ENCODE measurements around the gene MYO1A. TPM values are rescaled to one million over a fixed set of nuclear protein-coding genes. Genes with fewer than 3 reads are reported as not detected.

Gene MYO1A
- total RNA-seq, 1 donor from 2014 or later: 0.36 TPM

- no peak overlapping the region for H3K4me3 Mint-ChIP-seq (ENCODE audit: unreplicated experiment)
- no peak for TF ChIP-seq CTCF (IDR thresholded peaks at IDR 0.05; ENCODE audit: unreplicated experiment)
- no peaks in the 10 kb centered on the region for H3K36me3 Mint-ChIP-seq (ENCODE audit: low read depth, unreplicated experiment)
- peaks cover 4% of the 10 kb centered on the region for H3K27me3 Mint-ChIP-seq (ENCODE audit: unreplicated experiment)
- no peaks in the 10 kb centered on the region for H3K9me3 Mint-ChIP-seq (ENCODE audit: unreplicated experiment)
- H3K4me1 Mint-ChIP-seq (ENCODE audit: unreplicated experiment): peaks cover 31% of the 10 kb centered on the region
- H3K27ac Mint-ChIP-seq (ENCODE audit: unreplicated experiment): no peak overlapping the region
- DNase-seq (ENCODE audit: low spot score): no peak
Measured at GRCh38 chr12:57040211-57040610, 9.7 kb downstream of the MYO1A start.

GRCh38 chr12:57039016-57039798, 10.7 kb downstream of the MYO1A start:
- Mint-ChIP-seq H3K4me1 (ENCODE audit: unreplicated experiment) (peaks cover 34% of the 10 kb centered on the region), H3K4me3 (ENCODE audit: unreplicated experiment) (no peak overlapping the region), H3K36me3 (ENCODE audit: low read depth, unreplicated experiment) (no peaks in the 10 kb centered on the region), H3K27ac (ENCODE audit: unreplicated experiment) (peak overlapping the region; percentile 12), H3K27me3 (ENCODE audit: unreplicated experiment) (peaks cover 4% of the 10 kb centered on the region), H3K9me3 (ENCODE audit: unreplicated experiment) (no peaks in the 10 kb centered on the region)
- TF ChIP-seq CTCF (IDR thresholded peaks at IDR 0.05; ENCODE audit: unreplicated experiment): no peak
- no peak for DNase-seq (ENCODE audit: low spot score)

GRCh38 chr12:57037264-57037663, 12.7 kb downstream of the MYO1A start:
- no peak for DNase-seq (ENCODE audit: low spot score)
- H3K27ac Mint-ChIP-seq (ENCODE audit: unreplicated experiment): no peak overlapping the region
- peaks cover 4% of the 10 kb centered on the region for H3K27me3 Mint-ChIP-seq (ENCODE audit: unreplicated experiment)

GRCh38 chr12:57033431-57033830, 16.5 kb downstream of the MYO1A start:
- no peaks in the 10 kb centered on the region for H3K36me3 Mint-ChIP-seq (ENCODE audit: low read depth, unreplicated experiment)
- H3K27me3 Mint-ChIP-seq (ENCODE audit: unreplicated experiment): peaks cover 7% of the 10 kb centered on the region

More at GRCh38 chr12:57037264-57037663, 12.7 kb downstream of the MYO1A start:
- TF ChIP-seq CTCF (IDR thresholded peaks at IDR 0.05; ENCODE audit: unreplicated experiment): no peak
- no peaks in the 10 kb centered on the region for H3K9me3 Mint-ChIP-seq (ENCODE audit: unreplicated experiment)
- H3K4me1 Mint-ChIP-seq (ENCODE audit: unreplicated experiment): peaks cover 34% of the 10 kb centered on the region
- no peaks in the 10 kb centered on the region for H3K36me3 Mint-ChIP-seq (ENCODE audit: low read depth, unreplicated experiment)
- no peak overlapping the region for H3K4me3 Mint-ChIP-seq (ENCODE audit: unreplicated experiment)

More at GRCh38 chr12:57033431-57033830, 16.5 kb downstream of the MYO1A start:
- DNase-seq (ENCODE audit: low spot score): no peak
- no peak overlapping the region for H3K4me3 Mint-ChIP-seq (ENCODE audit: unreplicated experiment)
- no peaks in the 10 kb centered on the region for H3K9me3 Mint-ChIP-seq (ENCODE audit: unreplicated experiment)
- no peak for TF ChIP-seq CTCF (IDR thresholded peaks at IDR 0.05; ENCODE audit: unreplicated experiment)
- H3K4me1 Mint-ChIP-seq (ENCODE audit: unreplicated experiment): peaks cover 43% of the 10 kb centered on the region
- no peak overlapping the region for H3K27ac Mint-ChIP-seq (ENCODE audit: unreplicated experiment)
